Neutrophil (primary cell): Measurements from ENCODE around the gene SLC22A7.
"Not testable (repeated sequence)": the region's sequence is repeated elsewhere in the genome, so short reads cannot be mapped to it uniquely, and the experiment has no call there.

Experiments used
- H3K27ac ChIP-seq: fragments of 200-600 bp; sonication (generic); 2 replicates; pipeline ENCODE4 v1.5.1; 2016; ENCODE audit warnings: mild to moderate bottlenecking, moderate library complexity
- H3K27me3 ChIP-seq: fragments of 200-600 bp; sonication (generic); 2 replicates; pipeline ENCODE4 v1.6.0; 2016; ENCODE audit warnings: mild to moderate bottlenecking
- H3K36me3 ChIP-seq: fragments of 200-600 bp; sonication (generic); 2 replicates; pipeline ENCODE4 v1.5.1; 2017
- H3K4me1 ChIP-seq, 2 experiments: fragments of 200-600 bp in 1 of 2; sonication (generic) in 1 of 2; 1 replicate in 1 of 2; 2 replicates in 1 of 2; pipeline versions ENCODE4 v1.5.1 to v1.6.1; 2013 to 2016; ENCODE audit warnings: low read depth in 1 of 2, low read length in 1 of 2, mild to moderate bottlenecking in 1 of 2, moderate library complexity in 1 of 2; ENCODE audit not compliant: control insufficient read depth in 1 of 2, insufficient read depth in 1 of 2
- H3K4me3 ChIP-seq, 2 experiments: fragments of 200-600 bp in 1 of 2; sonication (generic) in 1 of 2; 1 replicate in 1 of 2; 2 replicates in 1 of 2; pipeline ENCODE4 v1.5.1; 2013 to 2016; ENCODE audit warnings: low read depth in 1 of 2, low read length in 1 of 2, mild to moderate bottlenecking in 1 of 2, moderate library complexity in 1 of 2
- H3K9me3 ChIP-seq: fragments of 200-600 bp; sonication (generic); 2 replicates; pipeline ENCODE4 v1.5.1; 2016
- CTCF ChIP-seq: fragments of 200-600 bp; sonication (generic); IDR thresholded peaks from 2 replicates; pipeline ENCODE4 v1.5.1; 2016; ENCODE audit warnings: antibody characterized with exemption

SLC22A7 gene

GRCh38 chr6:43296780-43297497, 1.1 kb upstream of the SLC22A7 start:
- H3K4me1 ChIP-seq = no peaks in the 10 kb centered on the region
- no peaks in the 10 kb centered on the region for H3K9me3 ChIP-seq
- no peak overlapping the region for H3K27ac ChIP-seq
- TF ChIP-seq CTCF = no peak
- no peaks in the 10 kb centered on the region for H3K36me3 ChIP-seq
- no peak overlapping the region for H3K4me3 ChIP-seq
- peaks cover 51% of the 10 kb centered on the region for H3K27me3 ChIP-seq

DNA sequence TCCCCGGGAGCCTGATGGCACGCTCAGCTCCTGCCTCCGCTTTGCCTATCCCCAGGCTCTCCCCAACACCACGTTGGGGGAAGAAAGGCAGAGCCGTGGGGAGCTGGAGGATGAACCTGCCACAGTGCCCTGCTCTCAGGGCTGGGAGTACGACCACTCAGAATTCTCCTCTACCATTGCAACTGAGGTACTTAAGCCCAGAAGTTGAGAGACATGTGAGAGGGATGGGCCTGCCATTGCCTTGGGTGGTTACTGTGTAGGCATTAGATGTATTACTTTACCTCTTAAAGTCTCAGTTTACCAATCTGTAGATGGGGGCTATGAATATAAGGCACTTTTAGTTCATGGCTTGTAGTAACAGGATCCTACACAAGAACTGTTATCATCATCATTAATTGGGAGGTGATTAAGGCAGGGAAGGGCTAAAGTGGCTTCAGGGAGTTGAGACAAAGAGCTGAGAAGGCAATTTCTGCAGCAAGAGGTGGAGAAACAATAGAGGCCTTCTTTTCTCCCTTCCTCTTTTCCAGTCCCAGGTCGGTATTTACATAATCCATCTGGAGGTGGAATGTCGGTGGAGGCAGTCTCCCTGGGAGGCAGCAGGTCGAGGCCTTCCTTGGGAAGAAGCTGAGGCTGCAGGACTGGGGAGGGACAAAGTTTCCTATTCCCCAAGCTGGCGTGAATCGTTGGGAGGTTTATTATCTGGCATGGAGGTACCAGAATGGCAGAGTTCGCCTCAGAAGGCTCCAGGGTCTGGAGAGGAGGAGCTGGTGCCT, 691 bp downstream of the SLC22A7 start:
- no peaks in the 10 kb centered on the region for H3K9me3 ChIP-seq
- no peak overlapping the region for H3K27ac ChIP-seq
- H3K27me3 ChIP-seq = peaks cover 46% of the 10 kb centered on the region
- no peaks in the 10 kb centered on the region for H3K4me1 ChIP-seq
- no peak overlapping the region for H3K4me3 ChIP-seq
- TF ChIP-seq CTCF = no peak
- no peaks in the 10 kb centered on the region for H3K36me3 ChIP-seq

DNA sequence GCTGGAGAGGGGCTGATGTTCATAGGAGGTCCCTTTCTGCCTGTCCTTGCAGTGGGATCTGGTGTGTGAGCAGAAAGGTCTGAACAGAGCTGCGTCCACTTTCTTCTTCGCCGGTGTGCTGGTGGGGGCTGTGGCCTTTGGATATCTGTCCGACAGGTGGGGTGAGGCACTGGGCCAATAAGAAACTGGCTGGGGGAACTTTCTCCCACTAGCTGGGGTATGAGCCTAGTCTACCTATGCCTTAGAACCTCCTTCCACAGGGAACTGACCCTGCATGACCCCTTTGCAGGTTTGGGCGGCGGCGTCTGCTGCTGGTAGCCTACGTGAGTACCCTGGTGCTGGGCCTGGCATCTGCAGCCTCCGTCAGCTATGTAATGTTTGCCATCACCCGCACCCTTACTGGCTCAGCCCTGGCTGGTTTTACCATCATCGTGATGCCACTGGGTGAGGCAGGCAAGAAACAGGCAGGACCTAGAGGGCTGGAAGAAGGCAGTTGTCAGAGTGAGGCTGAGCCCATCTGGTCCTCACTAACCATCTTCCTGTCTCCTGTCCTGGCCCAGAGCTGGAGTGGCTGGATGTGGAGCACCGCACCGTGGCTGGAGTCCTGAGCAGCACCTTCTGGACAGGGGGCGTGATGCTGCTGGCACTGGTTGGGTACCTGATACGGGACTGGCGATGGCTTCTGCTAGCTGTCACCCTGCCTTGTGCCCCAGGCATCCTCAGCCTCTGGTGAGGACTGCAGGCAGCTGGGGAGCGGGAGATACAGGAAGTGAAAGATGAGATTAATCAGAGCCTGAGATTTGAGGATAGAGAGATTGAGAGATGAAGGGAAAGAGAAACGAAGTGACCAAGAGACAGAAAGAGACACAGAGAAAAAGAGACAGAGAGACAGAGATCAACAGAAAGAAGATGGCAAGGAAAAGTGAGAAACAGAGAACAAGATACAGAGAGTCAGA, 1.6 kb downstream of the SLC22A7 start:
- no peaks in the 10 kb centered on the region for H3K36me3 ChIP-seq
- H3K4me1 ChIP-seq = no peaks in the 10 kb centered on the region
- H3K27me3 ChIP-seq = peaks cover 46% of the 10 kb centered on the region
- H3K9me3 ChIP-seq = no peaks in the 10 kb centered on the region
- no peak overlapping the region for H3K4me3 ChIP-seq
- H3K27ac ChIP-seq = no peak overlapping the region
- no peak for TF ChIP-seq CTCF

DNA sequence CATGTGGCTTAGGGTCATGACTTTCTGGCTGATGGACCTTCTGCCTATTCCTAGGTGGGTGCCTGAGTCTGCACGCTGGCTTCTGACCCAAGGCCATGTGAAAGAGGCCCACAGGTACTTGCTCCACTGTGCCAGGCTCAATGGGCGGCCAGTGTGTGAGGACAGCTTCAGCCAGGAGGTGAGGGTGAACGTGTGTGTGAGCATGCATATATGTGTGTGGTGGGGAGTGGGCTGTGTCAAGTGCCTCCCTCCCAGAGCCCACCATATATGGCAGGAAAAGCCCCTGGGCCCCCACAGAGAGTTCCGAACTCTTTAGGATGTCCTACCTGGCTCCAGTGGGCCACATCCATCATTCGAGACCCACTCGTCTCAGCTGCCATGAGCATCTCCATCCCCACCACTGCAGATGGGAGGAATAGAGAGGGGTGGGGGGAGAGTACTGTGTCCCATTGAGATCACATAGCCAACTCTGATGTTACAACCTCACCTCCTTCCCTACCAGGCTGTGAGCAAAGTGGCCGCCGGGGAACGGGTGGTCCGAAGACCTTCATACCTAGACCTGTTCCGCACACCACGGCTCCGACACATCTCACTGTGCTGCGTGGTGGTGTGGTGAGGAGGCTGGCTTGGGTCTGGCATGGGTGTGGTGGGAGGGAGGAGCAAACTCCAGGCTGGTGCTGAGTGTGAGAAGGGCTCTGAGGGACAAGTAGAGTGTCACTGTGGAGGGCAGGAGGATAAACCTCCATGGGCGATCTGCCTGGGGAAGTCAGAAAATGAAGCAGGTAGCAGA, 3.2 kb downstream of the SLC22A7 start:
- no peak overlapping the region for H3K4me3 ChIP-seq
- H3K9me3 ChIP-seq = no peaks in the 10 kb centered on the region
- TF ChIP-seq CTCF = no peak
- H3K27ac ChIP-seq = no peak overlapping the region
- H3K36me3 ChIP-seq = no peaks in the 10 kb centered on the region
- H3K27me3 ChIP-seq = peaks cover 36% of the 10 kb centered on the region
- no peaks in the 10 kb centered on the region for H3K4me1 ChIP-seq

DNA sequence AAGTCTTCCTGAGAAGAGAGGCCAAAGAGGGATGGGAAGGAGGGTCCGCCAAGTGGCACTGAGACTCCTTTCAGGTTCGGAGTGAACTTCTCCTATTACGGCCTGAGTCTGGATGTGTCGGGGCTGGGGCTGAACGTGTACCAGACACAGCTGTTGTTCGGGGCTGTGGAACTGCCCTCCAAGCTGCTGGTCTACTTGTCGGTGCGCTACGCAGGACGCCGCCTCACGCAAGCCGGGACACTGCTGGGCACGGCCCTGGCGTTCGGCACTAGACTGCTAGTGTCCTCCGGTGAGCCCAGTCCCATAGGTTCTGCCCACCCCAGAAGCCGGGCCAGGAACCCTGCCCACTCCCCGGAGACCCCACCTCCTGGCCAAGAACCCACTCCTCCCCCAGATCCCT, 4.1 kb downstream of the SLC22A7 start:
- no peak for TF ChIP-seq CTCF
- Histone ChIP-seq H3K27me3 (peaks cover 27% of the 10 kb centered on the region), H3K4me3 (no peak overlapping the region), H3K9me3 (no peaks in the 10 kb centered on the region), H3K36me3 (no peaks in the 10 kb centered on the region), H3K27ac (no peak overlapping the region), H3K4me1 (no peaks in the 10 kb centered on the region)

DNA sequence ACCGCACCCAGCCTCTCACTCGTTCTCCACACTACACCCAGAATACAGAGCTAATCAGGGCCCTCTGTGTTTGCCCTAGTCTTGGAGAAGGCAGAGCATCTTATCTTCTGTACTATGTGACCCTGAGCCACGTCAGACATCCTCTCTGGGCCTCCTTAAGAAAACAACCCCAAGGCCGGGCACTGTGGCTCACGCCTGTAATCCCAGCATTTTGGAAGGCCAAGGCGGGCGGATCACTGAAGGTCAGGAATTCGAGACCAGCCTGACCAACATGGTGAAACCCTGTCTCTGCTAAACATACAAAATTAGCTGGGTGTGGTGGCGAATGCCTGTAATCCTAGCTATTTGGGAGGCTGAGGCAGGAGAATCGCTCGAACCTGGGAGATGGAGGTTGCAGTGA, 4.9 kb downstream of the SLC22A7 start:
- H3K36me3 ChIP-seq, H3K9me3 ChIP-seq, H3K4me1 ChIP-seq, H3K4me3 ChIP-seq, H3K27ac ChIP-seq: not testable (repeated sequence)
- peaks cover 19% of the 10 kb centered on the region for H3K27me3 ChIP-seq
